T-helper 17 cell (primary cell): ENCODE measurements around the gene TSPAN5. TPM values are rescaled to one million over a fixed set of nuclear protein-coding genes. Genes with fewer than 3 reads are reported as not detected.

Experiments
- ATAC-seq: fragments of 150-1000 bp; cut with Tn5 transposase; 2 replicates; pipeline ENCODE4 v1.10.0; 2021; ENCODE audit warnings: mild to moderate bottlenecking, moderate library complexity
- DNase-seq, 3 donors: peaks; one replicate each; pipeline versions ENCODE4 v3.0.0 to v3.0.0-alpha.2; 2020 to 2021
- H3K9me3 ChIP-seq: one replicate; pipeline ENCODE4 v1.7.0; 2013; ENCODE audit warnings: low read length, mild to moderate bottlenecking; ENCODE audit not compliant: control insufficient read depth, poor library complexity, severe bottlenecking
- H3K27ac Mint-ChIP-seq: one replicate; pipeline ENCODE4 v1.8.0; 2022; ENCODE audit warnings: mild to moderate bottlenecking, moderate library complexity, mixed read lengths
- H3K27me3 Mint-ChIP-seq: one replicate; pipeline ENCODE4 v1.8.0; 2022; ENCODE audit warnings: mixed read lengths
- H3K36me3 Mint-ChIP-seq: one replicate; pipeline ENCODE4 v1.8.0; 2022; ENCODE audit warnings: low read depth, mixed read lengths
- H3K4me1 Mint-ChIP-seq: one replicate; pipeline ENCODE4 v1.8.0; 2022; ENCODE audit warnings: mild to moderate bottlenecking, mixed read lengths
- H3K4me3 Mint-ChIP-seq: one replicate; pipeline ENCODE4 v1.8.0; 2022; ENCODE audit warnings: mild to moderate bottlenecking, moderate library complexity, mixed read lengths
- total RNA-seq, 4 donors: library from RNA in 2 of 4; stranded (reverse) in 2 of 4; gene quantifications; one replicate each; pipeline ENCODE4 v1.2.3 and lab custom pipeline; 2022 to 2026

The TSPAN5 gene
- total RNA-seq, 2 donors from 2014 or later = 11.8 to 15.2 TPM

DNA sequence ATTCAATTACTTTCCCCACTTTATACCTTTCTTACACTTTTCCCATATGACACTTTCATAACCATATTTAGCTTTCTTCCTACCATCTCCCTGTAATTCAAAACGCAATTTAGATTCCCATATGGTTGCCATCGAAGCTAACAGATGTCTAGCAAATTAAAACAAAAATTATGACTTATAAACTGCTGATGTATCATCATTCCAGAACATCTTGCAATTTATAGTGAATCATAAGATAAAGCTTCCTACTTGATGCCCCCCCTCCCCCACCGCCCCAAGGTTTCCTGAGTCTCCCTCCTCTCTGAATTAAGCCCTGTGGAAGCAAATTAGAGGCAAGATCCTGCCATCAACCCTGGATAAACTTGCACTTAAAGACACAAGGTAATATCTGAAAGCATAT, 5.4 kb downstream of the TSPAN5 start:
- no peak overlapping the region for H3K27ac Mint-ChIP-seq

DNA sequence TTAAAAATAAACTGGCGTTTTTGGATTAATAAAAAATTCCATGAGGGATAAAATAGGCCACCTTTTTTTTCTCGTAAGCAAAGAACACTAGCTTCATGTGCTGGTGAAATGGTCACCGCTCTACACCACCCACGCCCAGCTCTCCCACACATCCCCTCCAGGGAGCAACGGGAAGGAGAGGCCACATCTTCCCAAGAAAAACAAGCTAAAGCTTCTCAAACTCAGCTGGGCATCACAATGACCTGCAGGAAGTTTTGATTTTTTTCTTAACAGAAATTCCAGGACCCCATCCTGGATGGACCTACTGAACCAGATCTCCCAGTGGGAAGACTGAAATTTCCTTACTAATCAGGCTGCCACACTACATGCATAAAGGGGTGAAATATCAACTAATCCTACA, 9.8 kb downstream of the TSPAN5 start:
- no peaks in the 10 kb centered on the region for H3K36me3 Mint-ChIP-seq
- H3K27ac Mint-ChIP-seq = no peak overlapping the region
- H3K27me3 Mint-ChIP-seq = no peaks in the 10 kb centered on the region
- DNase-seq (no peak), ATAC-seq (no peak)
- H3K4me1 Mint-ChIP-seq = peaks cover 35% of the 10 kb centered on the region
- no peak overlapping the region for H3K4me3 Mint-ChIP-seq
- no peaks in the 10 kb centered on the region for H3K9me3 ChIP-seq

More for the DNA sequence above, 5.4 kb downstream of the TSPAN5 start:
- ATAC-seq (no peak), DNase-seq (no peak)
- Mint-ChIP-seq H3K27me3 (no peaks in the 10 kb centered on the region), H3K36me3 (peaks cover 5% of the 10 kb centered on the region), H3K4me1 (peaks cover 50% of the 10 kb centered on the region), H3K4me3 (no peak overlapping the region)
- H3K9me3 ChIP-seq = no peaks in the 10 kb centered on the region

DNA sequence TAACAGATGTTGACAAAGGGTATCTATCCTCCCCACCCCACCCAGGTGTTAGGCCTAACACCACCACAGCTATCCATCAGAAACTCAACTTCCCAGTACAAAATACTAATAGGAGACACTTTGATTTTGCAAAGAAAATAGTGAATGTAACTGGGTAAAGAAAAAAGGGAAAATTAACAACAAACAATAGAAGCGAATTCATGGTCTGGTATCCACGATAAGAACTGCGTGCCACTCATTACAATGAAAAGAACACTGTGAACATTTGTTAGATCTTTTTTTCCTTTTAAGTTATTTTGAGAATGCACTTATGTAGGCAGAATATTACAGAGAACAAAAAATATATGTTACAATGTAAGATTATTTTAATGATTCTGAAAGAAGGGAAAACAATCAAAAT, 12.0 kb downstream of the TSPAN5 start:
- no peaks in the 10 kb centered on the region for H3K36me3 Mint-ChIP-seq
- DNase-seq = no peak
- ATAC-seq = no peak
- peaks cover 35% of the 10 kb centered on the region for H3K4me1 Mint-ChIP-seq
- H3K27me3 Mint-ChIP-seq = no peaks in the 10 kb centered on the region
- H3K4me3 Mint-ChIP-seq = no peak overlapping the region
- no peak overlapping the region for H3K27ac Mint-ChIP-seq
- no peaks in the 10 kb centered on the region for H3K9me3 ChIP-seq

DNA sequence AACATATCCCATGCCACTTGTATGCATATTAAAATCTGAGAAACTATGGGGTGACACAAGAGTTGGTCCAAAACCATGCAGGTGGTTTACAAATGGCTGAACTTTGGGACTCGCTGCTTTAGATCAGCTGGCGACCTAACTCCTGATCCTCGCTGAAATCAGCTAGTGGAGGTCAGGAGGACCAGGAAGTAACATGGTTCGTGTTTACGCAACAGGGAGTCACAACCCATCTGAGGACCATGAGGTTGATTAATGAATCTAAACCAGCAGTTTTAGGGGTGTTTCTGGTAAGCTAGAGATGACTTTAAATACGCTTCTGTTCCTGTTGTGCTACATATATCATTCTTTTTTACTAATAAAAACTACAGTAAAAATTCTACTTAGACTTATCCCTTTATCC, 12.9 kb downstream of the TSPAN5 start:
- H3K27me3 Mint-ChIP-seq = no peaks in the 10 kb centered on the region
- ATAC-seq (no peak), DNase-seq (no peak)
- no peak overlapping the region for H3K4me3 Mint-ChIP-seq
- H3K36me3 Mint-ChIP-seq = no peaks in the 10 kb centered on the region
- peaks cover 32% of the 10 kb centered on the region for H3K4me1 Mint-ChIP-seq
- peak overlapping the region; percentile 32 for H3K27ac Mint-ChIP-seq
- H3K9me3 ChIP-seq = no peaks in the 10 kb centered on the region

DNA sequence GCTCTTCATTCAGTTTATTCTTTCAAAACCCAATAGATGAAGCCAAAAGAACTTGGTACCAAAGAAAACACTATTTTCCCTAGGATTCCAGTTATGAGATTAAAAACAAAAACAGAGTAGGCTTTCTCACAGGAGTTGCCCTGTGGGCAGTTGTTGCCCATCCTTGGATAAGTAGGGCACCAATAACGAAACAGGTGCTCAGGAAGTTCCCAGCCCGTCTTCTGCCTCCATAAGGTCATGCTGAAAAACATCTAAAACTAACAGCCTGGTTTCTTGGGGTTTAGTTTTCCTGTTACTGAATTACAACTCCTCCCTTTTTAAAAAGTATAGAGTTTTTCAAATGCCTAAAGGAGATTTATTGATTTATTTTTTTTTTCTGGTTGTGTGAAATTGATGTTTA, 14.7 kb downstream of the TSPAN5 start:
- Mint-ChIP-seq H3K27me3 (no peaks in the 10 kb centered on the region), H3K27ac (peak overlapping the region; percentile 93), H3K36me3 (peaks cover 4% of the 10 kb centered on the region), H3K4me1 (peaks cover 44% of the 10 kb centered on the region), H3K4me3 (peak overlapping the region; percentile 80)
- DNase-seq (no peak), ATAC-seq (peak; percentile 63)
- H3K9me3 ChIP-seq = no peaks in the 10 kb centered on the region

DNA sequence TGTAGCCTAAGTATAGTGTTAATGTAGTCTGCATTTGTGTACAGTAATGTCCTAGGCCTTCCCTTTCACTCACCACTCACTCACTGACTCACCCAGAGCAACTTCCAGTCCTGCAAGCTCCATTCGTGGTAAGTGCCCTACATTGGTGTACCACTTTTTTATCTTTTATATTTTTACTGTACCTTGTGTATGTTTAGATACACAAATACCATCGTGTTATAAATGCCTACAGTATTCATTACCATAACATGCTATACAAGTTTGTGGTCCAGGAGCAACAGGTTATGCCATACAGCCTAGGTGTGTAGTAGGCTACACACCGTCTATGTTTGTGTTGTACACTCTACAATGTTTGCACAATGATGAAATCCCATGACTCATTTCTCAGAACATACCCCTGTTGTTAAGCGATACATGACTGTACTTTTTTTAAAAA, 15.4 kb downstream of the TSPAN5 start:
- Mint-ChIP-seq H3K27me3 (no peaks in the 10 kb centered on the region), H3K36me3 (peaks cover 4% of the 10 kb centered on the region), H3K4me3 (peak overlapping the region; percentile 19), H3K27ac (peak overlapping the region; percentile 93), H3K4me1 (peaks cover 44% of the 10 kb centered on the region)
- ATAC-seq (peak; percentile 58), DNase-seq (no peak)
- no peaks in the 10 kb centered on the region for H3K9me3 ChIP-seq

DNA sequence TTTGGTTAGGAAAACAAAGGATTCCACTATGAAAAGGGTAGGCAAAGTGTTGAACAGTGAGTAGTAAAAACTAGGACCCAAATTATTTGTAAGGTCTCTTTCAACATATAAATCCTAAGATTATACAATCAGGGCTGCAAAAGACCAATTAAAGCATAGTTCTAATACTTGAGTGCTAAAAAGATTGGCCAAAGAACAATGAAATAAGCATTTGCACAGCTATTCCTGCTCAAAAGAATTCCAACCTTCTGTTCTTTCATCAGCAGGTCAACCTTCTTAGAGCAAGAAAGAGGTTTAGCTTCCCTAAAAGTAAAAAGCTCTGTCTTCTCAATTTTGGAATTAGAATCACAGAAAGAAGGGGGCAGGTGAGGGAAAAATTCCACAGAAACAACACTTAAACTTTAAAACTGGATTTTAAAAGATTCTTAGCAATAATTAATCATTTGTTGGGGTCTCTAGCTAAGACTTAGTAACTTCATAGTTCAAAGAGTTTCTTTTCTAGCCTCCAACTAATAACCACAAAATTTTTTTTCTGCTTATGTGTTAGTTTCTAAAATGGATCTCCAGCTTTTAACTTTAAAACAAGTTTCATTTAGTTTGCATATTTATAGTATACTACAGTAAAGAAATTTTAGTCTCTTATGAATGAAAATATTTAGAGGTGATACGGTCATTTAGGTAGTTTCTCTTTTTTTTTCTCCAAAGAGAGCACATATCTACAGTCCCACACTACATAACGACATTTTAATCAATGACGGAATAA, 16.3 kb downstream of the TSPAN5 start:
- H3K36me3 Mint-ChIP-seq = peaks cover 4% of the 10 kb centered on the region
- no peak overlapping the region for H3K4me3 Mint-ChIP-seq
- H3K9me3 ChIP-seq = no peaks in the 10 kb centered on the region
- DNase-seq (no peak), ATAC-seq (no peak)
- H3K27me3 Mint-ChIP-seq = no peaks in the 10 kb centered on the region
- peak overlapping the region; percentile 53 for H3K27ac Mint-ChIP-seq
- H3K4me1 Mint-ChIP-seq = peaks cover 44% of the 10 kb centered on the region

DNA sequence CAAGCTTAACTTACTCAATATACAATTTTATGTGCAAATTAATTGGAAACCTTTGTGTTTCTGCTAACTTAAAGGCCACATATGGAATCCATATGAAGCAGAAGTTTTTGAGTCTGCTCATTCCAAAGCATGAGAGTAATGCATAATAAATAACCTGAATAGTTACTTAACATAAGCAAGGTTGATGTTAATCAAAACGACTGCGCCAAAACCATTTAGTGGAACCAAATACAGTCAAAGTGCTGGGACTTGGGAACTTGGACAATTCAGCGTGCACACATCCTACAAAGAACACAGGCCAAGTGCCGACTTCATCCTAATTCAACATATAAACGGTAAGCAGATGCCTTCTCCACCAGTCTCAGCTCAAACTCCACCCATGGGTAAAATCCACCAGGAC, 17.0 kb downstream of the TSPAN5 start:
- ATAC-seq (no peak), DNase-seq (no peak)
- no peaks in the 10 kb centered on the region for H3K9me3 ChIP-seq
- Mint-ChIP-seq H3K36me3 (peaks cover 4% of the 10 kb centered on the region), H3K4me3 (no peak overlapping the region), H3K4me1 (peaks cover 42% of the 10 kb centered on the region), H3K27ac (peak overlapping the region; percentile 53), H3K27me3 (no peaks in the 10 kb centered on the region)

DNA sequence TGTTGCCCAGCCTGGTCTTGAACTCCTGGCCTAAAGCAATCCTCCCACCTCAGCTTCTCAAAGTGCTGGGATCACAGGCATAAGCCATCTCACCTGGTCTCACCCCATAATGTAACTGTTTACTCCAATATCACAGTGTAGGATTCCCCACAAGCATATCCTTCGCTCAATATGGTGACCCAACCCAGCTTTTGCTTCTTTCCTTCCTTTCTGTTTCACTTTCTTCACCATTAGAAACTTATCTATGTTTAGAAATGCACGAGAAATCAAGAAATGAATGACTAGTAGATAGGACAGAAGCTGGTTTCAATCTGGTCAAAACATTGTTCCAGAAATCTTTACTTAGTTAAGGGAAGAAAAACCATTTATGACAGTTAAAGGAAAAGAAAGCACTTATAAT, 18.9 kb downstream of the TSPAN5 start:
- peak; percentile 66 for ATAC-seq
- H3K27me3 Mint-ChIP-seq = no peaks in the 10 kb centered on the region
- H3K4me1 Mint-ChIP-seq = peaks cover 32% of the 10 kb centered on the region
- no peaks in the 10 kb centered on the region for H3K9me3 ChIP-seq
- H3K27ac Mint-ChIP-seq = peak overlapping the region; percentile 97
- H3K36me3 Mint-ChIP-seq = peaks cover 4% of the 10 kb centered on the region
- DNase-seq = no peak
- H3K4me3 Mint-ChIP-seq = peak overlapping the region; percentile 89

DNA sequence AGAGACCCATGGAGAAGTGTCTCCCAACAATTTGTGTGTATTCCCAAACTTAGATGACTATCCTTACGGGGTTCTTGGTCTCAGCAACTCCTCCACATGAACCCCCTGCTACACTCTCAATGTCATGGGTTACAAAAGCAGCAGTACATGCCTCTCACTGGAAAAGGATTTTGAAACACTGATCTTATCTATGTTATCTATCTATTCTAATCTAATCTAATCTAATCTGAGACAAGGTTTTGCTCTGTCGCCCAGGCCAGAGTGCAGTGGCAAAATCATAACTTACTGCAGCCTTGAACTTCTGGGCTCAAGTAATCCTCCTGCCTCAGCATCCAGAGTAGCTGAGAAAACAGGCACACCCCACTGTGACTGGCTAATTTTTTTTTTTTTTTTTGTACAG, 19.3 kb downstream of the TSPAN5 start:
- Mint-ChIP-seq H3K4me1 (peaks cover 31% of the 10 kb centered on the region), H3K36me3 (peaks cover 4% of the 10 kb centered on the region), H3K27me3 (no peaks in the 10 kb centered on the region), H3K27ac (peak overlapping the region; percentile 97), H3K4me3 (peak overlapping the region; percentile 89)
- DNase-seq (no peak), ATAC-seq (peak; percentile 9)
- H3K9me3 ChIP-seq = no peaks in the 10 kb centered on the region

DNA sequence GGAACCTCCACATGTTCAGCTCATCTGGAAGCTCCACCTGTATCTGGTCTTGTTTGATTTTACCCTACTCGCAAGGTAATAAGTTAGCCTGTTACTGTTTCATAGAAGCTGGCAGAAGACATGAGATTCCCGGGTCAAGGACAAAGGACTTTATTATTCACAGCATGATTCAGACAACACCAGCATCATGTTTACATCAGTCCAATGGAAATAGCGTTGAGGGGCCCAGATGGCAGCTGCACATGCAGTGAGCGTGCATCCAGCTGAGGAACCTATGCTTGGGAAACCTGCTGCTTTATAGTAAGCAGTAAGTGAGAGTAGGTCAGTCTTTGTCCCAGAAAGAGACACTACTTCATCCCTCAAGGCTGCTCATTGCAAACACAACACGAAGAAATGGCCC, 19.8 kb downstream of the TSPAN5 start:
- no peak for ATAC-seq
- peak overlapping the region; percentile 97 for H3K27ac Mint-ChIP-seq
- peak overlapping the region; percentile 89 for H3K4me3 Mint-ChIP-seq
- H3K4me1 Mint-ChIP-seq = peaks cover 27% of the 10 kb centered on the region
- H3K27me3 Mint-ChIP-seq = no peaks in the 10 kb centered on the region
- DNase-seq = no peak
- H3K36me3 Mint-ChIP-seq = peaks cover 4% of the 10 kb centered on the region
- no peaks in the 10 kb centered on the region for H3K9me3 ChIP-seq

DNA sequence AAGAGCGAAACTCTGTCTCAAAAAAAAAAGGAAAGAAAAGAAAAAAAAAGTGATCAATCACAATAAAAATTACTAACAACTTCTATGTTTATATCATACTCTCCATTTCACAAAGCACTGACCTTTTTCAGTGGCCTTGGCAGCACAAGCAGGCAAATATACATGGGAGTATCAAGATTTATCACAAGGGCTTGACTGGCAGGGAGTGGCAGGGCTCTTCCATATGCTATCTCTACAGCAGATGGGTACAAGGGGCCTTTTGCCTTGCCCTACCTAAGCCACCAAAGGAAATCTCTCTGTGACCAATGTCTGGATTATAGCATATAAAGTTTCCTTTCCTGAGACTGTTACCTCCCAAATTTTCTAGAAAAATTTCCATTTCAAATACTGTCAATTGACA, 24.4 kb downstream of the TSPAN5 start:
- DNase-seq (no peak), ATAC-seq (no peak)
- H3K9me3 ChIP-seq = no peaks in the 10 kb centered on the region
- H3K4me1 Mint-ChIP-seq = peaks cover 28% of the 10 kb centered on the region
- H3K27me3 Mint-ChIP-seq = no peaks in the 10 kb centered on the region
- H3K4me3 Mint-ChIP-seq = no peak overlapping the region
- no peak overlapping the region for H3K27ac Mint-ChIP-seq
- H3K36me3 Mint-ChIP-seq = peaks cover 4% of the 10 kb centered on the region

DNA sequence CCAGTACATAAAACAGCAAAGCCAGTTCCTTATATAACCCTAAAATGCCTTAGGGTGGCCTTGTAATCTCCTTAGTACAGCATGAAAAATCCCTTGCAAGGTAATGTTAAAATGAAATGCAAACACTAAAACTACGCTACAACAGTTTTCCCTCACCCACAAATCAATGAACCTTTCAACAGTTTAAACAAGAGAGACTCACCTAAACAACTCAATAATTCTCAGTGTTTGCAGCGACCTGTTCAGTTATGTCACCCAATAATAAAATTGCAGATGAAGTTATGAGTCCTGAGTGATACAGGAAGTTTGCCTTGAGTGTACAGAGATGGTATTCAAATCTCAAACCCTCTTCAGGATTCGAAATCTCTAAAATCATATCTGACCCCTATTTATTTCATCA, 25.3 kb downstream of the TSPAN5 start:
- Mint-ChIP-seq H3K4me1 (peaks cover 23% of the 10 kb centered on the region), H3K27me3 (no peaks in the 10 kb centered on the region), H3K27ac (no peak overlapping the region), H3K36me3 (peaks cover 4% of the 10 kb centered on the region), H3K4me3 (no peak overlapping the region)
- no peak for ATAC-seq
- no peaks in the 10 kb centered on the region for H3K9me3 ChIP-seq
- no peak for DNase-seq

DNA sequence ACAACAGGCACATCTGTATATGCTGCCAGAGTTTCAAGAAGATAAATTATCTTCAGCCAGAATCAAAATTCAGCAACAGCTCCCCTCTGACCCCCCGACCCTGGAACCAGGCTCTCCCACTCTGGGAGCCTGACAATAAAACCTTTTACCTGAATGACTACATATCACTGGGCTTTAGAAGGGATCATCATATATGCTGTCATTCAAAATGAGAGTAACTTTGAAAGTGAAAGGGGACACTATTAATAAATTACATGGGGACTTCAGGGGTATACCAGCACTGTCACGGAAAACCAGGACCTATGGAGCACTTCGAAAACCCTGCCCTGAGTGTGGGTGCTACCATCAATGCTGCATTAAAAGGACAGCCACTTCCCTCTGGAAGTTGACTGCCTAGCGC, 26.2 kb downstream of the TSPAN5 start:
- Mint-ChIP-seq H3K4me1 (peaks cover 26% of the 10 kb centered on the region), H3K36me3 (peaks cover 4% of the 10 kb centered on the region), H3K4me3 (no peak overlapping the region), H3K27ac (no peak overlapping the region), H3K27me3 (no peaks in the 10 kb centered on the region)
- no peak for ATAC-seq
- no peak for DNase-seq
- no peaks in the 10 kb centered on the region for H3K9me3 ChIP-seq
